Stomach (tissue), 4 donors: ENCODE measurements around the gene AP3B1.

Experiments
- EP300 ChIP-seq: sonication (generic); formaldehyde crosslinking; IDR thresholded peaks from one replicate; pipeline ENCODE4 v1.6.1; 2017; ENCODE audit warnings: antibody characterized with exemption
- POLR2A ChIP-seq, 4 donors: fragments of 450-650 bp; IDR thresholded peaks; one replicate each; pipeline ENCODE4 v1.6.1; 2016; ENCODE audit warnings: antibody characterized with exemption in 4 of 4, control low read depth in 2 of 4, mild to moderate bottlenecking in 1 of 4, moderate library complexity in 1 of 4
- POLR2AphosphoS5 ChIP-seq, 3 donors: sonication (generic); formaldehyde crosslinking; IDR thresholded peaks; one replicate each; pipeline ENCODE4 v1.6.1; 2016; ENCODE audit warnings: antibody characterized with exemption in 3 of 3
- TF ChIP-seq, protein P1 (sequence below), 7 experiments: fragments of 450-650 bp in 4 of 7; fragments of 200-600 bp in 3 of 7; sonication (generic) in 3 of 7; IDR thresholded peaks; one replicate each; pipeline ENCODE4 v1.5.1; 2016 to 2019; ENCODE audit warnings: antibody characterized with exemption in 7 of 7, control low read depth in 2 of 7, mild to moderate bottlenecking in 1 of 7

DNA sequence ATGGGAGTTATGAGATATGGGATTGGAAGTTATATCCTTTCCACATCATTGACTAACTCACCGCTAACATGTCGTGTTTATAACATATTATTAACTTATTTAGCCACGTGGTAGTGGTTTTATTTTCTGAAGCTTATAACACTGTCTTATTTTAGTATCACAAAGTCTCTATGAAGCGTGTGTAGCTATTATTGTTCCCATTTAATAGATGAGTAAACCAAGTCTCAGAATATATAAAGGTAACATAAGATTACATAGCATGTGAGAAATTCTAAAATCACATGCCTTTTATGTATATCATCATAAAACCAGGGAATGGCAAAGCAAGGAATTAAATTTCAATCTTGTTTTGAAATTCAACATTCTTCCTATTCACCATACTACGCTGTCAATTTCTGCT is 15.3 kb downstream of the AP3B1 start:
- TF ChIP-seq EP300 (no peak), POLR2A (IDR thresholded peaks at IDR 0.05) (no peak), POLR2AphosphoS5 (IDR thresholded peaks at IDR 0.05) (no peak)
- TF ChIP-seq, protein P1, sequence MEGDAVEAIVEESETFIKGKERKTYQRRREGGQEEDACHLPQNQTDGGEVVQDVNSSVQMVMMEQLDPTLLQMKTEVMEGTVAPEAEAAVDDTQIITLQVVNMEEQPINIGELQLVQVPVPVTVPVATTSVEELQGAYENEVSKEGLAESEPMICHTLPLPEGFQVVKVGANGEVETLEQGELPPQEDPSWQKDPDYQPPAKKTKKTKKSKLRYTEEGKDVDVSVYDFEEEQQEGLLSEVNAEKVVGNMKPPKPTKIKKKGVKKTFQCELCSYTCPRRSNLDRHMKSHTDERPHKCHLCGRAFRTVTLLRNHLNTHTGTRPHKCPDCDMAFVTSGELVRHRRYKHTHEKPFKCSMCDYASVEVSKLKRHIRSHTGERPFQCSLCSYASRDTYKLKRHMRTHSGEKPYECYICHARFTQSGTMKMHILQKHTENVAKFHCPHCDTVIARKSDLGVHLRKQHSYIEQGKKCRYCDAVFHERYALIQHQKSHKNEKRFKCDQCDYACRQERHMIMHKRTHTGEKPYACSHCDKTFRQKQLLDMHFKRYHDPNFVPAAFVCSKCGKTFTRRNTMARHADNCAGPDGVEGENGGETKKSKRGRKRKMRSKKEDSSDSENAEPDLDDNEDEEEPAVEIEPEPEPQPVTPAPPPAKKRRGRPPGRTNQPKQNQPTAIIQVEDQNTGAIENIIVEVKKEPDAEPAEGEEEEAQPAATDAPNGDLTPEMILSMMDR (IDR thresholded peaks at IDR 0.05): no peak
